Activated T-helper 1 cell treated with anti-CD3 and anti-CD28 coated beads, Interleukin-12 subunit alpha, Interleukin-12 subunit beta, Interleukin-2, Interleukin-4 antibody, amounts not matched to agents 30 ng/mL and 10 ng/mL and 1 ng/mL, durations not matched to agents 14 hours and 24 hours and 36 hours (primary cell): ENCODE data around the gene TUBB4B. TPM values are rescaled to one million over a fixed set of nuclear protein-coding genes. Genes with fewer than 3 reads are reported as not detected.

ENCODE experiments used
- DNase-seq: peaks from one replicate; pipeline ENCODE4 v3.0.0; 2021; ENCODE audit warnings: low spot score
- H3K27ac Mint-ChIP-seq: one replicate; pipeline ENCODE4 v1.8.0; 2021; ENCODE audit warnings: mild to moderate bottlenecking, mixed read lengths
- H3K27me3 Mint-ChIP-seq: one replicate; pipeline ENCODE4 v1.8.0; 2022; ENCODE audit warnings: mild to moderate bottlenecking, moderate library complexity, mixed read lengths; ENCODE audit not compliant: insufficient read depth
- H3K36me3 Mint-ChIP-seq: one replicate; pipeline ENCODE4 v1.8.0; 2021; ENCODE audit warnings: low read depth, mixed read lengths
- H3K4me1 Mint-ChIP-seq: one replicate; pipeline ENCODE4 v1.8.0; 2021; ENCODE audit warnings: low read depth, mixed read lengths
- H3K4me3 Mint-ChIP-seq: one replicate; pipeline ENCODE4 v1.8.0; 2021; ENCODE audit warnings: mild to moderate bottlenecking, moderate library complexity, mixed read lengths
- H3K9me3 Mint-ChIP-seq: one replicate; pipeline ENCODE4 v1.8.0; 2021; ENCODE audit warnings: mixed read lengths
- intact Hi-C: fragments of 100-400 bp; cut with micrococcal nuclease; formaldehyde crosslinking; loops from one replicate; pipeline ENCODE4 v1.15.1; 2024
- total RNA-seq: library from RNA; stranded (reverse); gene quantifications from 2 replicates; pipeline ENCODE4 v1.2.3, GENCODE V29; 2022

The TUBB4B gene
- total RNA-seq, 1 donor from 2014 or later: 277 TPM

DNA sequence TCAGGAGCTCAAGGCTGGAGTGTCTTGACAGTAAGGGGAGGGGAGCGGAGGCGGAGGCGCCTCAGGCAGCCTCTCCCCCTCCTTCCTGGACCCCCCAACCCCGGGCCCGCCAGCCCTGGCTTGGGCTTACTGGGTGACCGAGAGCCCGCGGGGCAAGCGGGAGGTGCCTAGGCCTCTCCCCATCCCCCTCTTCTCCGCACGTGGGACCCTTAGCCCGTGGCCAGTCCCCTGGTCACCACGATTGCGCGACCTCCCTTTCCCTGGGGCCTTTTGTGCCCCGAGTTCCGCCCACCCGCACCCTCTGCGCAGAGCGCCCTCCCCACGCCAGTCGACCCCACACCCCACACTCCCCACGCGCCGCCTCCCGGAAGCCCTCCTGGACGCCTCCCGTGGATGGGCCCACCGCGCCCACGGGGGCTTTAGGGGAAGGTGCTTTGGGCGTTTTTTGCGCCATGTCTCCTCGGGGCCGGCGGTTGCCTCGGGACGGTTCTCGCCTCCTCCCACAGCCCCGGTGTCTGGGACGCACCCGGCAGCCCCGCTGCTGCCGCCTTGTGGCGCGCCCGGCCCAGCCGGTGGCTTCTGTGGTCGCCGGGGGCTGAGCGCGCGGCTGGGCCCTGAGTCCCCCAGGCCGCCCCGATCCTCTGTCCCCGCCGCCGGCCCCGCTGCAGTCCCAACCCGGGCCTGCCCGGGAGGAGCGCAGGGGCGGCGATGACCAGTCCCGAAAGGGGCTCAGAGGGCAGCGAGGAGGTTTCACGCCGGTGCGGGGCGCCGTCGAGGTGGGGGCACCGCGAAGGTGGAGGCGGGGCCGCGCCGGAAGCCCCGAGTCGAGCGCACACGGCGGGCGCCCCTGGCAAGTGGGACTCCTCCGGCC, 39.6 kb downstream of the TUBB4B start:
- H3K27me3 Mint-ChIP-seq: no peaks in the 10 kb centered on the region
- DNase-seq: no peak
- H3K36me3 Mint-ChIP-seq: peaks cover 6% of the 10 kb centered on the region

DNA sequence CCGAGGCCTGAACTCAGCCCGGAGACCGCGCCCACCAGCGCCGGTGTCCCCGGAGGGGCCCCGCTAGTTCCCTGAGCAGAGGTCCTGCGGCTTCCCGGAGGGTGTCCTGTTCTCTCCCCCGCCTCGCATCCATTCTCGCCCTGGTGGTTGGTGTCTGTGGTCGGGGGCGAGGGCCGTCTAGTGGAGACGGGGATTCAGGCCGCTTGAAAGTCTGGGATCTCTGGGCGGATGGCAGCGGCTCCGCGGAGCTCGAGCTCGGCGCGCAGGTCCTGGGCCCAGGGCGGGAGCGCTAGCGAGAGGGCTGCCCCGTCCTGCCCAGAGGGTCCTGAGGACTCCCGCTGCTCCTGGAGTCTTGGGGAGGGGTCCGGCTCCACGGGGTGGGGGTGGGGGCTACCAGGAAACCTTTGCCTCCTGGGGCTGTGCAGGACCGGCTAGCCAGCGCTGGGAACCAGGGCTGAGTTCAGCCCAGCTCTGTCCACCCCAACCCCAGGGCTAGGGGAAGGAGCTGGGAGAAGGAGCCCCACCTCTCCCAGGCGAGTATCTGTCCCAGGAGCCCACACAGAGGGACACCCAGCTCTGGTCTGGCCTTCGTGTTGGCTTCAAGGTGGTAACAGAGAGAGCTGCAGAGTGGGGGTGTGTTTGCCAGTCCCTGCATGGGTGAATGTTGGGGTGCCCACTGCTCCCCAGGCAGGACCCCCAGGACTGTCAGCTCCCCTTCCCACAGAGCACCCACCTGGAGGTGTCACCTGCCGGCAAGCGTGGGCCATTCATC, 40.4 kb downstream of the TUBB4B start:
- Mint-ChIP-seq H3K9me3 (no peaks in the 10 kb centered on the region), H3K4me3 (no peak overlapping the region), H3K27ac (no peak overlapping the region)

More for the DNA sequence above, 39.6 kb downstream of the TUBB4B start:
- intact Hi-C loops: no loop called here
- H3K9me3 Mint-ChIP-seq: no peaks in the 10 kb centered on the region
- no peak overlapping the region for H3K27ac Mint-ChIP-seq
- H3K4me3 Mint-ChIP-seq: no peak overlapping the region
- H3K4me1 Mint-ChIP-seq: peaks cover 11% of the 10 kb centered on the region

DNA sequence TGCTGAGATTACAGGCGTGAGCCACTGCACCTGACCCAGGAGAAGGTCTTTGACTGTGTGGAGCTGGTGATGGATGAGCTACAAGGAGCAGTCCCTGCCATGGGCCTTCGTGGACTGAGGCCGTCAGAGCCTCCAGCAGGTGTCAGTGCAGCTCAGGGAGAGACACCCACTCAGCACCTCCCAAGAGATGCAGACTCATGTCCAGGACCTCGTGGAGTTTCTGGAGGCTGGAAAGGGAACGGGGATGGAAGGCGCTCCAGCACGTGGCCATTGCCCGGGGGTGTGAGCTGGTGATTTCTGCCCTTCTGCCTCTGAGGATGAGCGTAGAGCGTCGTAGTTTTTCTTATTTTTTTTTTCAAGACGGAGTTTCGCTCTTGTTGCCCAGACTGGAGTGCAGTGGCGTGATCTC, 45.9 kb downstream of the TUBB4B start:
- DNase-seq: no peak
- intact Hi-C loops: no loop called here
- peaks cover 9% of the 10 kb centered on the region for H3K4me1 Mint-ChIP-seq
- H3K36me3 Mint-ChIP-seq: peaks cover 5% of the 10 kb centered on the region
- no peak overlapping the region for H3K27ac Mint-ChIP-seq
- H3K9me3 Mint-ChIP-seq: no peaks in the 10 kb centered on the region
- H3K4me3 Mint-ChIP-seq: no peak overlapping the region
- H3K27me3 Mint-ChIP-seq: no peaks in the 10 kb centered on the region

More for the DNA sequence above, 40.4 kb downstream of the TUBB4B start:
- DNase-seq: no peak
- intact Hi-C loops: no loop called here
- Mint-ChIP-seq H3K4me1 (peaks cover 9% of the 10 kb centered on the region), H3K27me3 (no peaks in the 10 kb centered on the region), H3K36me3 (peaks cover 5% of the 10 kb centered on the region)

DNA sequence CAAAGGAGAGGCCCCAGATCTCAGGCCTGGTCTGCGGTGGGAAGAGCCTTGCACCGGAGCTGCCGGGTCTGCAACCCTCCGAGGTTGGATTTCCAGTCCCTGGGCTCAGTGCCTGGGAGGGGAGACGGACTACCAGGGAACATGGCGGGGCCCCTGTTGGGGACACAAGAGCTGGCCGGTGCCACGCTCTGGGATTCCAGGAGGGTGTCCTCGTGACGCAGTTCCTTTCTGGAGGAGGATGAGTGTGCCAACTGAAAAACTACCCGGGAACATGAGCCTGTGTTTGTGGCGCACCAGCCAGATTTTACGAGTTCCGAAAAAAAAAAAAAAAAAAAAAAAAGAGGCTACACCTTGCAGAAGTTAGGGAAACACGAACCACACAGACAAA, 52.0 kb downstream of the TUBB4B start:
- peaks cover 4% of the 10 kb centered on the region for H3K4me1 Mint-ChIP-seq
- DNase-seq: no peak
- no peaks in the 10 kb centered on the region for H3K9me3 Mint-ChIP-seq
- H3K36me3 Mint-ChIP-seq: no peaks in the 10 kb centered on the region
- H3K27ac Mint-ChIP-seq: no peak overlapping the region
- intact Hi-C loops: no loop called here
- no peak overlapping the region for H3K4me3 Mint-ChIP-seq
- H3K27me3 Mint-ChIP-seq: peaks cover 29% of the 10 kb centered on the region

Other genes starting within 250 kb of the TUBB4B start
- 79.4 and 84.5 TPM in 2 replicates for gene PAXX, start 248.9 kb upstream of the TUBB4B start, total RNA-seq
- not detected in 2 replicates for gene CLIC3, start 244.7 kb upstream of the TUBB4B start, total RNA-seq
- gene ABCA2, start 213.1 kb upstream of the TUBB4B start, total RNA-seq: 25.7 and 26.9 TPM in 2 replicates
- gene FUT7, start 209.2 kb upstream of the TUBB4B start, total RNA-seq: 0.16 and 0.22 TPM in 2 replicates
- 78.2 and 80.1 TPM in 2 replicates for gene NPDC1, start 195.1 kb upstream of the TUBB4B start, total RNA-seq
- not detected in 2 replicates for gene ENTPD2, start 187.2 kb upstream of the TUBB4B start, total RNA-seq
- gene SAPCD2, start 170.7 kb upstream of the TUBB4B start, total RNA-seq: 23.9 and 25.1 TPM in 2 replicates
- gene UAP1L1, start 163.8 kb upstream of the TUBB4B start, total RNA-seq: 13.9 and 14.9 TPM in 2 replicates
- 48.1 and 53.6 TPM in 2 replicates for gene MAN1B1, start 154.3 kb upstream of the TUBB4B start, total RNA-seq
- 371 and 394 TPM in 2 replicates for gene DPP7, start 126.6 kb upstream of the TUBB4B start, total RNA-seq
- 0.05 TPM in 2 replicates for gene GRIN1, start 102.1 kb upstream of the TUBB4B start, total RNA-seq
- gene LRRC26, start 71.2 kb upstream of the TUBB4B start, total RNA-seq: 0.21 TPM in 1 of 2 replicates, not detected in the other
- not detected in 2 replicates for gene TMEM210, start 69.2 kb upstream of the TUBB4B start, total RNA-seq
- 62.5 and 63.6 TPM in 2 replicates for gene ANAPC2, start 52.7 kb upstream of the TUBB4B start, total RNA-seq
- 101 and 105 TPM in 2 replicates for gene SSNA1, start 52.6 kb upstream of the TUBB4B start, total RNA-seq
- gene TPRN, start 40.5 kb upstream of the TUBB4B start, total RNA-seq: 15.6 and 17.2 TPM in 2 replicates
- gene TMEM203, start 35.6 kb upstream of the TUBB4B start, total RNA-seq: 40.5 and 41.5 TPM in 2 replicates
- 42.4 and 48.9 TPM in 2 replicates for gene NDOR1, start 35.6 kb upstream of the TUBB4B start, total RNA-seq
- gene RNF208, start 19.0 kb upstream of the TUBB4B start, total RNA-seq: 9.3 and 11.0 TPM in 2 replicates
- 0.49 and 0.60 TPM in 2 replicates for gene CYSRT1, start 16.1 kb upstream of the TUBB4B start, total RNA-seq
- 0.29 TPM in 1 of 2 replicates, not detected in the other for gene RNF224, start 13.8 kb upstream of the TUBB4B start, total RNA-seq
- gene SLC34A3, start 10.4 kb upstream of the TUBB4B start, total RNA-seq: not detected in 2 replicates
- gene STPG3, start 10.0 kb downstream of the TUBB4B start, total RNA-seq: 1.2 and 1.8 TPM in 2 replicates
- 70.8 and 72.1 TPM in 2 replicates for gene NELFB, start 14.0 kb downstream of the TUBB4B start, total RNA-seq
- gene TOR4A, start 36.4 kb downstream of the TUBB4B start, total RNA-seq: 11.6 and 11.7 TPM in 2 replicates
- 15.2 and 15.4 TPM in 2 replicates for gene NRARP, start 61.0 kb downstream of the TUBB4B start, total RNA-seq
- gene EXD3, start 181.9 kb downstream of the TUBB4B start, total RNA-seq: 4.8 and 4.9 TPM in 2 replicates
- gene NOXA1, start 182.1 kb downstream of the TUBB4B start, total RNA-seq: 0.49 and 0.54 TPM in 2 replicates
- gene ENTPD8, start 200.1 kb downstream of the TUBB4B start, total RNA-seq: not detected in 2 replicates
- gene NSMF, start 218.0 kb downstream of the TUBB4B start, total RNA-seq: 57.2 and 58.9 TPM in 2 replicates